Skeletal muscle cell (primary cell): Measurements from ENCODE around the gene PSMC3.

Source experiments
- DNase-seq: peaks from one replicate; pipeline ENCODE4 v3.0.0-alpha.2; 2010; ENCODE audit warnings: low read depth
- H3K4me3 ChIP-seq: 2 replicates; pipeline ENCODE4 v1.5.1; 2011; ENCODE audit warnings: low read depth, mild to moderate bottlenecking, control low read depth, low read length, moderate library complexity

Gene PSMC3

DNA sequence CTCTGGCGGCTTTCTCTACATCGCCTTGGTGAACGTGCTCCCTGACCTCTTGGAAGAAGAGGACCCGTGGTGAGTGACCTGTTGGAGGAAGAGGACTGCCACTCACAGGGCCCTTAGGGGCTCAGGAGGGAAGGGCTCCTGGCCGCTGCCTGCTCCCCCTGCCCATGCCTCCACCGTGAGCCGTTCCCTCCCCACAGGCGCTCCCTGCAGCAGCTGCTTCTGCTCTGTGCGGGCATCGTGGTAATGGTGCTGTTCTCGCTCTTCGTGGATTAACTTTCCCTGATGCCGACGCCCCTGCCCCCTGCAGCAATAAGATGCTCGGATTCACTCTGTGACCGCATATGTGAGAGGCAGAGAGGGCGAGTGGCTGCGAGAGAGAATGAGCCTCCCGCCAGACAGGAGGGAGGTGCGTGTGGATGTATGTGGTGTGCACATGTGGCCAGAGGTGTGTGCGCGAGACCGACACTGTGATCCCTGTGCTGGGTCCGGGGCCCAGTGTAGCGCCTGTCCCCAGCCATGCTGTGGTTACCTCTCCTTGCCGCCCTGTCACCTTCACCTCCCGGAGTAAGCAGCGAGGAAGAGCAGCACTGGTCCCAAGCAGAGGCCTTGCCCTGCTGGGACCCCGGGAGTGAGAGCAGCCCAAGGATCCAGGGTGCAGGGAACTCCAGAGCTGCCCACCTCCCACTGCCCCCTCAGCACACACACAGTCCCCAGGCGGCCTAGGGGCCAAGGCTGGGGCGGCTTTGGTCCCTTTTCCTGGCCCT, 11.0 kb downstream of the PSMC3 start:
- no peak for DNase-seq

DNA sequence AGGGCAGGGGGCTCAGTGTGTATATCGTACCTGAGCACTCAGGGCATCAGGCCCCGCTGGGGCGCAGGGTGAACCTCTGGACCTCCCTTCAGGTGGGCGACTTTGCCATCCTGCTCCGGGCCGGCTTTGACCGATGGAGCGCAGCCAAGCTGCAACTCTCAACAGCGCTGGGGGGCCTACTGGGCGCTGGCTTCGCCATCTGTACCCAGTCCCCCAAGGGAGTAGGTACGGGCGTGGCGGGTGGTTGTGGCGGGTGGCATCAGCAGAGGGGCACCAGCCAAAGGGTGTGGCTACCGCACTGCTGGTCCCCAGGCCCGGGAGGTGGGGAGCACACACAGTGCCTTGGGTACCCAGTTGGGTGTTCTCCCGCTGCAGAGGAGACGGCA, 11.6 kb downstream of the PSMC3 start:
- H3K4me3 ChIP-seq, result no peak overlapping the region
- DNase-seq, result no peak

More for the DNA sequence above, 11.0 kb downstream of the PSMC3 start:
- H3K4me3 ChIP-seq, result no peak overlapping the region

DNA sequence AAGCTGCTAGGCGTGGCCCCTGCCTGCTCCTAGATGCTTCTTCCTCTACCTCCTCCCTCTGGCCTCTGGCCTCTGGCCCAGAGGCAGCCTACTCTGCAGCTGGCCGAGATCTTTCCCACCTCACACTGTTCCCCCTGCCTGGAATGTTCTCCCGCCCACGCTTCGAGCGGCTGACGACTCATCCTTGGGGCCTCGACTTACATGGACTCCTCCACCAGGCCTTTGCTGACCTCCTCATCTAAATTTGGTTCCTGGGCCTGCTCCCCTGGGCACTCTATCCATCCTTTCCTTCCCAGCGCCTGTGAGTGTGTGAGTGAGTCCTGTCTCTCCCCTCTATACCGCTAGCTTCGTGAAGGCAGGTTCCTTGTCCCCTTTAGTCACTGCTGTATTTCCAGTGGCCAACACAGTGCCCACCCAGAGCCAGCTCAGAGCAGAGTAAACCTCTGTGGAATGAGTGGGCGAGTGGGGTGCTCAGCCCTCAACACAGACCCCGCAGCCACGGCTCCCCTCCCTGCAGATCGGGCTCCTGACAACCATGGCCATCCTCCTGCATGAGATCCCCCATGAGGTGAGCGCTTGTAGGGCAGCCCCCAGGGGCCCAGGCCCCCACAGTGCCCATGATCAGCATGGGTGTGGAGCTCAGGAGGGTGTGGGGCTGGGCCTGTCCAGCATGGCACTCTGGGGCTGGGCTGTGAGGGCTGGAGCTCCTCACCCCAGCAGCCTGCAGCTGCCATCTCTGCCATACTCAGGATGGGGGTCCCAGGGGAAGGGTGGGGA, 12.1 kb downstream of the PSMC3 start:
- peak; percentile 82 for DNase-seq
- no peak overlapping the region for H3K4me3 ChIP-seq

- DNase-seq, result no peak
- H3K4me3 ChIP-seq, result no peak overlapping the region
Observed at GRCh38 chr11:47413351-47413750, 12.9 kb downstream of the PSMC3 start.

- H3K4me3 ChIP-seq, result no peak overlapping the region
Observed at GRCh38 chr11:47411884-47412746, 14.1 kb downstream of the PSMC3 start.

DNA sequence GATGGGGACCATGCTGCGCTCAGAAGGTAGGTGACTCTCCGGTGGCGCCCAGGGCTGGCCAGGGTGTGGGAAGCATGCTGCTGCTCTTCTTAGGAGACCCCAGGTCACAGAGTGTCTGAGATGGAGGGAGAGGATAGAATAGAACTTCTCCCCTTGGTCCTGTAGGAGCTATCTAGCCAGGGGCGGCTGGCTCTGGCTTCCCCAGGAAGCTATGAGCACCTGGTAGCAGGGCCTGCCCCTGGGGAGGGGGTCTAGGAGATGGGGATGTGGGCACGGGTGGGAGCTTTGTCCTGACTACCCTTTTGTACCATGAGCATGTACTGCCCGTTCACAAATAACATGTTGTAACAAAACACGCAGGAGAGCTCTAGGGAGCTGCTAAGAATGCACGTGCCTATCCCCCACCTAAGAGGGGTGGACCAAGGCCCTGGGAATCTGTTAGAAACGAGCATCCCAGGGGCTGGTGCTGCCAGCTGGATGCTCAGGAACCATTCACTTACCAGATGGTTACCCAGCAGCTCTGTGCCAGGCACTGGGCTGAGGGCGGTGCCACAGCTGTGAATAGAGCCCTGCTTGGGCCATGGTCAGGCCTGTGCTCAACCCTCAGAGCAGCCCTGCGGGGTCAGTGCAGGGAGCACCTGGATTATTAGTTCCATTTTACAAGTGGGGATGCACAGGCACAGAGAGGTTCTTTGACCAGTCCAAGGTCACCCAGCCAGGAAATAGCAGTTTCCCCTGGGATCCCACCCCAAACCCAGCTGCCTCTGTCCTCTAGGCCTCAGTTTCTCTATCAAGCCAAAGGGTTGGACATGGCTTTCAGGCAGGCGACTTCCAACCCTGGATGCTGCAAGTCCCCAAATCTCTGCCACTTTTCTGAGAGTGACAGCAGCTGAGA, 15.6 kb downstream of the PSMC3 start:
- peak overlapping the region; percentile 75 for H3K4me3 ChIP-seq
- no peak for DNase-seq

More at GRCh38 chr11:47411884-47412746, 14.1 kb downstream of the PSMC3 start:
- DNase-seq, result no peak

GRCh38 chr11:47409440-47410369, 16.5 kb downstream of the PSMC3 start:
- no peak for DNase-seq
- peak overlapping the region; percentile 75 for H3K4me3 ChIP-seq

DNA sequence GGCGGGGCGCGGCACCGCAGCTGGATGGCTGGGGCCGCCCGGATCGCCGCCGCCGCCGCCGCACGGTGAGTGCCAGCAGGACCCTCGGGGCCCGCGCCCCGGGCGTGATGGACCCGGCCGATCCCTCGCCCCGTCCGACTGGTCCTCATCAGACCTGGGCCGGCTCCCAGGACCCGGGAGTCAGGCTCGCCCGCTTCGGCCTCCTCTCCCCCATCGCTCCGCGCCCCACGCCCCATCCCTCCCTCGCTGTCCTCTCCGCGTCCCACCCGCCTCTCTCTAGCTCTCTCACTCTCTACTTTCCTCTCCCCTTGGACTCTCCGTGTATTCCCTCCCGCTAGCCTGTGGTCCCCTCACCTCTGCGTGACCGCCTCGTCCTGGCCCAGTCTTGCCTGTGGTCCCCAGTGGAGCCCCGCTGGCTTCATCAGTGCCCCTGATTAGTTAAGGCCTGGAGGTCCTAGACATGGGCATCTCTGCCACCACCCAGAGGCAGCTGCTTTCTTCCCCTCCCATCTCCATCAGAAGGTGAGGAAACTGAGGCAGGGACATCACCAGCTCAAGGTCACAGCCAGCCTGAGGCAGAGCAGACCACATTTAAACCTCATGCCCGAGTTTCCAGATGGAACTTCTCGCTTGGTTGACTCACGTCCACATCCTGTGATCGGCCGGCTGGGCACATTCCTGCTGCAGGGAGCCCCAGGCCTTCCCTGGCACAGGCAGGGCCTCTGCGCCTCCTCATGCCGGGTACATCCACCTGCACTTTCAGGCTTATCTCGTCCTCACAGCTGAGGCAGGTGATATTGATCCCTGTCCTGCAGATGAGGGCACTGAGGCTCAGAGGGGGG, 17.4 kb downstream of the PSMC3 start:
- peak overlapping the region; percentile 75 for H3K4me3 ChIP-seq
- DNase-seq, result peak; percentile 46

DNA sequence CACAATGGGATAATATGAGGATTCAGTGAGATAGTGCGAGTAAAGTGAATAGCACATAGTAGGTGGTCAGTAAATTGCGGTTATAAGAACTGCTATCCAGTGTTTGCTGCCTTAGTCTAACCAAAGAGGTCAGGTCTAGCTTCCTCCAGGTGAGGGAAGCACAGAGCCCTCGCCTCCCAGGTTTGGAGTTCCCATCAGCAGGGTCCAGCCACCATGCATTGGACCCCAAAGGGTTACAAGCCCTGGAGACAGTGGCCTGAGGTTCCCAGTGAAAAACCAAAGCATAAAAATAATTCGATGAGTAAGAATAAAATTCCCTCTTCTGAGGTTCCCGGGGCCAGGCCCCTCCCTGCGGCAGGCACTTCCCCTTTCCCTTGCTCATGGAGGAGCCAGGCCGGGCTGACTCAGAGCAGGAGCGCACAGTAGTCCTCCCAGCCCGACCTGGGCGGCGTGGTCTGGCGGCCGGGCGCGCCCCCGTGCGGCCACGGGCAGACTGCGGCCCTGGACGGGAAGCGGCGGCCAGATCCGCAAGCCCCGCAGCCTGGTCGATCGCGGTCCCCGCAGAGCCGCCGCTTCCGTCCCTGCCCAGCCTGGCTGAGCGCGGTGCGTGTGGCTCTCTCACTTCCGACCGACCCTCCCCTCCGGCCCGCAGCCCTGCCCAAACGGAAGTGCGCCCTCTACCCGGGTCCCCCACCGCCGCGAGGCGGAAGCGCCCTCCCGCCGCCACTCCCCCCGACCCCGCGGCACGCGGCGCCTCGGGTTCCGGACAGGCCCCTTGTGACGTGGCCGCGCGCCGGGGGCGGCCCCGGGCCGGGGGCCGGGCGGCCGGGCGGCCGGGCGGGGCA, 18.3 kb downstream of the PSMC3 start, which contains the start of gene SLC39A13:
TSS of gene SLC39A13 (plus strand) at position 845 of the 845 bp plus-strand sequence. CDS start 1,505 bp downstream, outside the sequence.
- H3K4me3 ChIP-seq, result peak within 1 kb of the TSS; percentile 75
- DNase-seq, result peak; percentile 85

DNA sequence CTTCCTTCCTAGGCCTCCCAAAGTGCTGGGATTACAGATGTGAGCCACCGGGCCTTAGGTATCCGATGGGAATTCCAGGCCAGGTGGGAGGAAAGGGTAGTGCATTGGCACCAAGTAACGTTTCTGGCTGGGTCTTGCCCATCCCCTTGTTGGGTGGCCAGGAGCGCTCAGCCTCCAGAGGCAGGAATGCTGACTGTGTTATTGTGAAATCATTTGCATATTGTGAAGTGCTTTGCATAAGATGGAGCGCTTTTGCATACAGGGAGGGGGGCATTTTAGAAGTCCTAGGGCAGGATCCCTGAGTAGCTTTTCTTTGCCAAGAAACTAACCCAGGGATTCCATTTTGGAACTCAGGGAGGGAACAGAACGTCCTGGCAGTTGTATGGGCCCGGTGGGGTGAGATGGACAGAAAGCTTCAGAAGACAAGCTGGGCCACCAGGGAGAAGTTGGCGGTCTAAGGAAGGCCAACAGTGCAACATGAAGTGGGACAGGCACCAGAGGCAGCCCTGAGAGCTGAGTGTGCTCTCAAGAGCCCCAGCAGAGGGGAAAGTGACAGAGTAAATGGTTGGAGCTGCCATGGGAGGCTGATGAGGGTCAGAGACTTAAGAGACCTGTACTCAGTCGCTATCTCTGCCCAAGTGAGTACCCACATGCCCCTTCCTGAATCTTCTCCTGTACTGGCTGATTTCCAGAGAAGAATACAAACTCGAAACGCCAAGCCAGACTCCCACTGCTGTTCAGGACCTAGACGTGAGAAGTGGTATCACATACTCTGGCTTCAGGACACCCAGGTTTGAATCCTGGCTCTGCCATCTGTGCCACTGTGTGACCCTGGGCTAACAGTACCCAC, 19.1 kb downstream of the PSMC3 start:
- DNase-seq, result no peak
- H3K4me3 ChIP-seq, result peak overlapping the region; percentile 60

GRCh38 chr11:47403571-47403970, 22.7 kb downstream of the PSMC3 start:
- no peak overlapping the region for H3K4me3 ChIP-seq
- DNase-seq, result no peak

- no peak for DNase-seq
- no peak overlapping the region for H3K4me3 ChIP-seq
Observed at GRCh38 chr11:47403135-47403534, 23.1 kb downstream of the PSMC3 start.

DNA sequence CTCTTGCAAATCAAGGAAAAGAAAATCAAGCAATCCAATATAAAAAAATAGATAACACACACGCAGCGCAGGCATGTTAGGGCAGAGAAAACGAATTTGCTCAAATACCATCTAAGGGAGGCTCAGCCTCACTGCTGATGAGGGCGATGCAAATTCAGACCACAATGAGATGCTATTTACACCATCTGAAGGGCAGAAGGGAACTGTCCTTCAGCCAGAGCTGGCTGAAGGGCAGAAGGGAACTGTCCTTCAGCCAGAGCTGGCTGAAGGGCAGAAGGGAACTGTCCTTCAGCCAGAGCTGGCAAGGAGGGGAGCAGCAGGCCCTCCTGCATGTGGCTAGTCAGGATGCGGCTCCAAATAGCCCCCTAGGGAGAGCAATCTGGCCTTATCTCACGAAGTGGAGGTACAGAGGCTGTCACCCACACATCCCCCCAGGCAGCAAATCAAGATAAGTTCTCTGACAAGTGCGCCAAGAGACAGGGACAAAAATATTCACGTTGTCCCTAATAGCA, 25.4 kb downstream of the PSMC3 start:
- DNase-seq, result no peak
- no peak overlapping the region for H3K4me3 ChIP-seq

DNA sequence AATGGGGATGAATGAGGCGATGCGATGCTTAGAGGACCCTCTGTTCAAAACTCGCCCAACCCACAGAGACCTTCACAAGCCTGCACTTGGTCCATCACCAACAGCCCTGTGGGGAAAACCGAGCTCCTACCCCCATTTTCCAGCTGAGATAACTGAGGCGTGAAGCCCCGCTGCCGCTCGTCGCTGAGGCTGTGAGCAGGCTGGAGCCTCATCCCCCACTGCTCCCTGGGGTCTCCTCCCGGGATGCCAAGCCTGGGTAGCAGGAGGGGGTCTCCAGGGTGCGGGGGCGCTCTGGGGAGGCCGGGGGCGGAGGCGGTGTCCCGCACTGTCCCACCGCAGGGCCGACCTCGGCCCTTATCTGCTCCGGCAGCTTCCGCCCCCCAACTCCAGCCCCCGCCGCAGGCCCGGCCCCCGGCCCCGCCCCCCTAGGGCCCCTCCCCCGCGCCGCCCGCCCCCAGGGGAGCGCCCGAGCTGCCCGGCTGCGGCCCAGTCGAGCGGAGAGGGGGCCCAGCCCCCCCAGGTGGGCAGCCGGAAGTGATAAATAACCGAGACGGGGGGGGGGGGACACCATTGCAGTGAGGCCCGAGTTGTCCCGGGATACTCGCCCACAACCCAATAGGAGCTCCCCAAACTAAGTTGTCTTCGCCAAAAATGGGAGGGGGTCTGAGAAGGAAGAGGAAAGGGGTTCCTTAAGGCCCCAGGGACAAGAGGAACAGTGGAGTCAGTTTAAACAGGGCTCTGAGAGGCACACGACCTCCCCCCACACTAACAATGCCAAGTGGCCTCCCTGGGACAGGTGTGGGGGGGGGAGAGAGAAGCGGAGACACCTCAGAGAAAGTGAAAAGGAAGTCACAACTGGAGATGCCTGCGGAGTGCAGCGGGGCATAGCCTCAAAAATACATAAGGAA, 26.1 kb downstream of the PSMC3 start:
- DNase-seq, result no peak

More for the DNA sequence above, 26.1 kb downstream of the PSMC3 start:
- H3K4me3 ChIP-seq, result peak overlapping the region; percentile 48
